SK-N-SH treated with all-trans-retinoic acid at 6 μM for 48 hours (cell line): Measurements from ENCODE around the gene TPST1.

Experiments
- ATAC-seq: fragments of 200-7000 bp; cut with Tn5 transposase; 3 replicates; pipeline ENCODE4 v1.9.1; 2020; ENCODE audit warnings: mild to moderate bottlenecking, moderate library complexity
- ARNTL ChIP-seq: fragments of 450-650 bp; formaldehyde crosslinking; IDR thresholded peaks from 2 replicates; pipeline ENCODE4 v1.5.0; 2020; ENCODE audit warnings: low read depth, mild to moderate bottlenecking, moderate library complexity, borderline replicate concordance
- BACH2 ChIP-seq: fragments of 250-450 bp; sonication (Bioruptor Pico); IDR thresholded peaks from 2 replicates; pipeline ENCODE4 v1.9.0; 2021; ENCODE audit warnings: mild to moderate bottlenecking, borderline replicate concordance
- CSDC2 ChIP-seq: fragments of 250-450 bp; sonication (Bioruptor Pico); IDR thresholded peaks from 2 replicates; pipeline ENCODE4 v1.5.0; 2020; ENCODE audit warnings: mild to moderate bottlenecking, moderate library complexity
- ESRRG ChIP-seq: fragments of 250-450 bp; sonication (Bioruptor Pico); IDR thresholded peaks from 2 replicates; pipeline ENCODE4 v1.6.1; 2021; ENCODE audit warnings: mild to moderate bottlenecking
- GLIS3 ChIP-seq: fragments of 250-450 bp; sonication (Bioruptor Pico); IDR thresholded peaks from 2 replicates; pipeline ENCODE4 v1.5.0; 2020; ENCODE audit warnings: mild to moderate bottlenecking, moderate library complexity
- ISL1 ChIP-seq: fragments of 250-450 bp; sonication (Bioruptor Pico); IDR thresholded peaks from 2 replicates; pipeline ENCODE4 v2.1.2; 2022; ENCODE audit warnings: mild to moderate bottlenecking, moderate library complexity
- OSR1 ChIP-seq: fragments of 250-450 bp; sonication (Bioruptor Pico); IDR thresholded peaks from 2 replicates; pipeline ENCODE4 v1.8.0; 2022; ENCODE audit warnings: moderate library complexity, mild to moderate bottlenecking, inconsistent platforms
- PPARA ChIP-seq: fragments of 250-450 bp; sonication (Bioruptor Pico); IDR thresholded peaks from 2 replicates; pipeline ENCODE4 v1.5.0; 2020; ENCODE audit warnings: mild to moderate bottlenecking, borderline replicate concordance
- RARB ChIP-seq: fragments of 250-450 bp; sonication (Bioruptor Pico); IDR thresholded peaks from 2 replicates; pipeline ENCODE4 v1.8.0; 2021; ENCODE audit warnings: mild to moderate bottlenecking, moderate library complexity
- SNAI2 ChIP-seq: fragments of 250-450 bp; sonication (Bioruptor Pico); IDR thresholded peaks from 2 replicates; pipeline ENCODE4 v1.5.0; 2020; ENCODE audit warnings: mild to moderate bottlenecking, moderate library complexity
- TCF4 ChIP-seq: fragments of 250-450 bp; sonication (Bioruptor Pico); IDR thresholded peaks from 2 replicates; pipeline ENCODE4 v1.8.0; 2021; ENCODE audit warnings: mild to moderate bottlenecking, moderate library complexity, borderline replicate concordance
- ZC3H10 ChIP-seq: fragments of 250-450 bp; sonication (Bioruptor Pico); IDR thresholded peaks from 2 replicates; pipeline ENCODE4 v1.5.1; 2021; ENCODE audit warnings: mild to moderate bottlenecking, moderate library complexity
- ZFP3 ChIP-seq: fragments of 250-450 bp; sonication (Bioruptor Pico); IDR thresholded peaks from 2 replicates; pipeline ENCODE4 v1.5.0; 2020; ENCODE audit warnings: mild to moderate bottlenecking, moderate library complexity
- ZFP30 ChIP-seq: fragments of 450-650 bp; formaldehyde crosslinking; IDR thresholded peaks from 2 replicates; pipeline ENCODE4 v1.5.0; 2022; ENCODE audit warnings: mild to moderate bottlenecking, moderate library complexity
- ZNF565 ChIP-seq: fragments of 450-650 bp; formaldehyde crosslinking; conservative IDR thresholded peaks from 2 replicates; pipeline ENCODE4 v1.5.0; 2020; ENCODE audit warnings: low read depth, mild to moderate bottlenecking, moderate library complexity
- ZNF70 ChIP-seq: fragments of 450-650 bp; formaldehyde crosslinking; IDR thresholded peaks from 2 replicates; pipeline ENCODE4 v1.5.0; 2020; ENCODE audit warnings: mild to moderate bottlenecking, moderate library complexity
- ZNF8 ChIP-seq: fragments of 450-650 bp; formaldehyde crosslinking; IDR thresholded peaks from 2 replicates; pipeline ENCODE4 v1.5.0; 2020; ENCODE audit warnings: mild to moderate bottlenecking, moderate library complexity
- TF ChIP-seq, protein P1 (sequence below): fragments of 250-450 bp; sonication (Bioruptor Pico); IDR thresholded peaks from 2 replicates; pipeline ENCODE4 v1.5.0; 2020; ENCODE audit warnings: mild to moderate bottlenecking, moderate library complexity
- TF ChIP-seq, protein P2 (sequence below): fragments of 250-450 bp; sonication (Bioruptor Pico); IDR thresholded peaks from 2 replicates; pipeline ENCODE4 v1.5.1; 2021; ENCODE audit warnings: mild to moderate bottlenecking, moderate library complexity
- TF ChIP-seq, protein P3 (sequence below): fragments of 250-450 bp; sonication (Bioruptor Pico); IDR thresholded peaks from 2 replicates; pipeline ENCODE4 v1.8.0; 2020; ENCODE audit warnings: mild to moderate bottlenecking, moderate library complexity, borderline replicate concordance
- TF ChIP-seq, protein P4 (sequence below): fragments of 250-450 bp; sonication (Bioruptor Pico); IDR thresholded peaks from 2 replicates; pipeline ENCODE4 v1.5.1; 2020; ENCODE audit warnings: low read depth, mild to moderate bottlenecking, moderate library complexity
- TF ChIP-seq, protein P5 (sequence below): fragments of 250-450 bp; sonication (Bioruptor Pico); IDR thresholded peaks from 2 replicates; pipeline ENCODE4 v1.8.0; 2021; ENCODE audit warnings: low read depth, mild to moderate bottlenecking, moderate library complexity, borderline replicate concordance

The TPST1 gene

DNA sequence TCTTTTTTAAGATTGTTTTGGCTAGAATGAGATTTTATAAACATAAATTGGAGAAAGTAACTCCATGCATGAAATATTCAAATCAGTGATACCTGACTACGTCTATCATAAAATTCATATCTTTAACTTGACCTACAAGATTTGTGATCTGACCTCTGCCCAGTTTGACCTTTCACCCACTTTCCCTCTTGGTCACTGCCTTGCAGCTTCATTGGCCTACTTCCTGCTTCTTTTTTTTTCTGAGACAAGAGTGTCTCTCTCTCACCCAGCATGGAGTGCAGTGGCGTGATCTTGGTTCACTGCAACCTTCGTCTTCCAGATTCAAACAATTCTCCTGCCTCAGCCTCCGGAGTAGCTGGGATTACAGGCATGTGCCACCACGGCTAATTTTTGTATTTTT lies 28.5 kb downstream of the TPST1 start:
- TF ChIP-seq ZNF565 (CRISPR knock-in tag) (no peak), GLIS3 (CRISPR knock-in tag) (no peak), PPARA (CRISPR knock-in tag) (no peak), ISL1 (no peak), ZC3H10 (CRISPR knock-in tag) (no peak), CSDC2 (CRISPR knock-in tag) (no peak), ZNF70 (CRISPR knock-in tag) (no peak), ZFP30 (no peak), SNAI2 (CRISPR knock-in tag) (no peak), TCF4 (CRISPR knock-in tag) (no peak), ZNF8 (CRISPR knock-in tag) (no peak), ZFP3 (no peak), OSR1 (CRISPR knock-in tag) (no peak), BACH2 (CRISPR knock-in tag) (no peak)
- TF ChIP-seq, protein P1, sequence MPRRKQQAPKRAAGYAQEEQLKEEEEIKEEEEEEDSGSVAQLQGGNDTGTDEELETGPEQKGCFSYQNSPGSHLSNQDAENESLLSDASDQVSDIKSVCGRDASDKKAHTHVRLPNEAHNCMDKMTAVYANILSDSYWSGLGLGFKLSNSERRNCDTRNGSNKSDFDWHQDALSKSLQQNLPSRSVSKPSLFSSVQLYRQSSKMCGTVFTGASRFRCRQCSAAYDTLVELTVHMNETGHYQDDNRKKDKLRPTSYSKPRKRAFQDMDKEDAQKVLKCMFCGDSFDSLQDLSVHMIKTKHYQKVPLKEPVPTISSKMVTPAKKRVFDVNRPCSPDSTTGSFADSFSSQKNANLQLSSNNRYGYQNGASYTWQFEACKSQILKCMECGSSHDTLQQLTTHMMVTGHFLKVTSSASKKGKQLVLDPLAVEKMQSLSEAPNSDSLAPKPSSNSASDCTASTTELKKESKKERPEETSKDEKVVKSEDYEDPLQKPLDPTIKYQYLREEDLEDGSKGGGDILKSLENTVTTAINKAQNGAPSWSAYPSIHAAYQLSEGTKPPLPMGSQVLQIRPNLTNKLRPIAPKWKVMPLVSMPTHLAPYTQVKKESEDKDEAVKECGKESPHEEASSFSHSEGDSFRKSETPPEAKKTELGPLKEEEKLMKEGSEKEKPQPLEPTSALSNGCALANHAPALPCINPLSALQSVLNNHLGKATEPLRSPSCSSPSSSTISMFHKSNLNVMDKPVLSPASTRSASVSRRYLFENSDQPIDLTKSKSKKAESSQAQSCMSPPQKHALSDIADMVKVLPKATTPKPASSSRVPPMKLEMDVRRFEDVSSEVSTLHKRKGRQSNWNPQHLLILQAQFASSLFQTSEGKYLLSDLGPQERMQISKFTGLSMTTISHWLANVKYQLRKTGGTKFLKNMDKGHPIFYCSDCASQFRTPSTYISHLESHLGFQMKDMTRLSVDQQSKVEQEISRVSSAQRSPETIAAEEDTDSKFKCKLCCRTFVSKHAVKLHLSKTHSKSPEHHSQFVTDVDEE (CRISPR knock-in tag) = no peak
- TF ChIP-seq, protein P2, sequence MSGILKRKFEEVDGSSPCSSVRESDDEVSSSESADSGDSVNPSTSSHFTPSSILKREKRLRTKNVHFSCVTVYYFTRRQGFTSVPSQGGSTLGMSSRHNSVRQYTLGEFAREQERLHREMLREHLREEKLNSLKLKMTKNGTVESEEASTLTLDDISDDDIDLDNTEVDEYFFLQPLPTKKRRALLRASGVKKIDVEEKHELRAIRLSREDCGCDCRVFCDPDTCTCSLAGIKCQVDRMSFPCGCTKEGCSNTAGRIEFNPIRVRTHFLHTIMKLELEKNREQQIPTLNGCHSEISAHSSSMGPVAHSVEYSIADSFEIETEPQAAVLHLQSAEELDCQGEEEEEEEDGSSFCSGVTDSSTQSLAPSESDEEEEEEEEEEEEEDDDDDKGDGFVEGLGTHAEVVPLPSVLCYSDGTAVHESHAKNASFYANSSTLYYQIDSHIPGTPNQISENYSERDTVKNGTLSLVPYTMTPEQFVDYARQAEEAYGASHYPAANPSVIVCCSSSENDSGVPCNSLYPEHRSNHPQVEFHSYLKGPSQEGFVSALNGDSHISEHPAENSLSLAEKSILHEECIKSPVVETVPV (CRISPR knock-in tag) = no peak
- TF ChIP-seq, protein P3, sequence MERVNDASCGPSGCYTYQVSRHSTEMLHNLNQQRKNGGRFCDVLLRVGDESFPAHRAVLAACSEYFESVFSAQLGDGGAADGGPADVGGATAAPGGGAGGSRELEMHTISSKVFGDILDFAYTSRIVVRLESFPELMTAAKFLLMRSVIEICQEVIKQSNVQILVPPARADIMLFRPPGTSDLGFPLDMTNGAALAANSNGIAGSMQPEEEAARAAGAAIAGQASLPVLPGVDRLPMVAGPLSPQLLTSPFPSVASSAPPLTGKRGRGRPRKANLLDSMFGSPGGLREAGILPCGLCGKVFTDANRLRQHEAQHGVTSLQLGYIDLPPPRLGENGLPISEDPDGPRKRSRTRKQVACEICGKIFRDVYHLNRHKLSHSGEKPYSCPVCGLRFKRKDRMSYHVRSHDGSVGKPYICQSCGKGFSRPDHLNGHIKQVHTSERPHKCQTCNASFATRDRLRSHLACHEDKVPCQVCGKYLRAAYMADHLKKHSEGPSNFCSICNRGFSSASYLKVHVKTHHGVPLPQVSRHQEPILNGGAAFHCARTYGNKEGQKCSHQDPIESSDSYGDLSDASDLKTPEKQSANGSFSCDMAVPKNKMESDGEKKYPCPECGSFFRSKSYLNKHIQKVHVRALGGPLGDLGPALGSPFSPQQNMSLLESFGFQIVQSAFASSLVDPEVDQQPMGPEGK (CRISPR knock-in tag) = no peak
- TF ChIP-seq, protein P4, sequence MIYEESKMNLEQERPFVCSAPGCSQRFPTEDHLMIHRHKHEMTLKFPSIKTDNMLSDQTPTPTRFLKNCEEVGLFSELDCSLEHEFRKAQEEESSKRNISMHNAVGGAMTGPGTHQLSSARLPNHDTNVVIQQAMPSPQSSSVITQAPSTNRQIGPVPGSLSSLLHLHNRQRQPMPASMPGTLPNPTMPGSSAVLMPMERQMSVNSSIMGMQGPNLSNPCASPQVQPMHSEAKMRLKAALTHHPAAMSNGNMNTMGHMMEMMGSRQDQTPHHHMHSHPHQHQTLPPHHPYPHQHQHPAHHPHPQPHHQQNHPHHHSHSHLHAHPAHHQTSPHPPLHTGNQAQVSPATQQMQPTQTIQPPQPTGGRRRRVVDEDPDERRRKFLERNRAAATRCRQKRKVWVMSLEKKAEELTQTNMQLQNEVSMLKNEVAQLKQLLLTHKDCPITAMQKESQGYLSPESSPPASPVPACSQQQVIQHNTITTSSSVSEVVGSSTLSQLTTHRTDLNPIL = no peak
- TF ChIP-seq, protein P5, sequence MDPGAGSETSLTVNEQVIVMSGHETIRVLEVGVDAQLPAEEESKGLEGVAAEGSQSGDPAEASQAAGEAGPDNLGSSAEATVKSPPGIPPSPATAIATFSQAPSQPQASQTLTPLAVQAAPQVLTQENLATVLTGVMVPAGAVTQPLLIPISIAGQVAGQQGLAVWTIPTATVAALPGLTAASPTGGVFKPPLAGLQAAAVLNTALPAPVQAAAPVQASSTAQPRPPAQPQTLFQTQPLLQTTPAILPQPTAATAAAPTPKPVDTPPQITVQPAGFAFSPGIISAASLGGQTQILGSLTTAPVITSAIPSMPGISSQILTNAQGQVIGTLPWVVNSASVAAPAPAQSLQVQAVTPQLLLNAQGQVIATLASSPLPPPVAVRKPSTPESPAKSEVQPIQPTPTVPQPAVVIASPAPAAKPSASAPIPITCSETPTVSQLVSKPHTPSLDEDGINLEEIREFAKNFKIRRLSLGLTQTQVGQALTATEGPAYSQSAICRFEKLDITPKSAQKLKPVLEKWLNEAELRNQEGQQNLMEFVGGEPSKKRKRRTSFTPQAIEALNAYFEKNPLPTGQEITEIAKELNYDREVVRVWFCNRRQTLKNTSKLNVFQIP (CRISPR knock-in tag) = no peak
- ATAC-seq = no peak

DNA sequence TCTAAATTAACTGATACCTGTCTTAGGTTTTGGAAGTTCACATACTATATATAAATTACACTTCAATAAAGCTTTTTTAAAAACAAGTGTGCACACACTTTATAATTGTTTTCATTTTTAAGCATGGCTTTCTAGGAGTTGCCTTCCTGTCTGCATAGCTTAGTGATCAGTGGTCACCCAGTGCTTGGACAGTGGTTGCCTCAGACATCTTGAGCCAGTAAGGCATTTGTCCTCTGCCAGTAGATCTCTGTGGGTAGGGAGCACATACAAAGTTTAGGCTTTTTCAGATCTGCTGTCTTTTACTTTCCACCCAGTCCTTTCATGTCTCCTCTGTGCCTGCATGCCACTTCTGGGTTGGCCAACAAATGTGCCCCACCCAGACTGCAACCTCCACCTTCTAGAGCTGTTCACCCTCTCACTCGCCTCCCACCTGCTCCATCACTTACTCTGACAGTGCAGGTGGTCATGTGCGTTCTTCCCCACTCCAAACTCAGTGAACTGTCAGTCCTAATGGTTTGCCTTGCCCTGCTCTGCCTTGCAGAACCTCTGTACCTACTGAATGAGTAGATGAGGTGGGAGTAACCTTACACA lies 31.7 kb downstream of the TPST1 start:
- TF ChIP-seq ZFP30 (no peak), ZC3H10 (CRISPR knock-in tag) (no peak), TCF4 (CRISPR knock-in tag) (no peak), SNAI2 (CRISPR knock-in tag) (no peak), OSR1 (CRISPR knock-in tag) (no peak), ZNF70 (CRISPR knock-in tag) (no peak), ARNTL (no peak), CSDC2 (CRISPR knock-in tag) (no peak), GLIS3 (CRISPR knock-in tag) (no peak), ZNF565 (CRISPR knock-in tag) (no peak), ESRRG (CRISPR knock-in tag) (no peak), BACH2 (CRISPR knock-in tag) (no peak), ISL1 (no peak), ZFP3 (no peak), PPARA (CRISPR knock-in tag) (no peak), ZNF8 (CRISPR knock-in tag) (no peak), RARB (CRISPR knock-in tag) (no peak)
- TF ChIP-seq, protein P4 = no peak
- TF ChIP-seq, protein P1 (CRISPR knock-in tag) = no peak
- TF ChIP-seq, protein P5 (CRISPR knock-in tag) = no peak
- ATAC-seq = peak; percentile 23; the same call in 2 of the 3 replicates
